Psoas muscle (tissue), 8 donors: ENCODE data around the gene AK2. TPM values are rescaled to one million over a fixed set of nuclear protein-coding genes. Genes with fewer than 3 reads are reported as not detected.
A peak's percentile ranks its signal among the peaks of the same experiment; 100 is the strongest.

ENCODE experiments used
- ATAC-seq, 4 donors: fragments of 200-7000 bp; cut with Tn5 transposase; one replicate each; pipeline ENCODE4 v1.9.1; 2020; ENCODE audit warnings: moderate library complexity in 3 of 4, mild to moderate bottlenecking in 2 of 4
- DNase-seq, 2 donors: peaks; one replicate each; pipeline ENCODE4 v3.0.0-alpha.2; 2020
- H3K27ac ChIP-seq: fragments of 200-600 bp; one replicate; pipeline ENCODE4 v1.8.0; 2022
- H3K27me3 ChIP-seq, 3 donors: fragments of 200-600 bp in 1 of 3; one replicate each; pipeline versions ENCODE4 v1.6.1 to v1.8.0; 2013 to 2022; ENCODE audit warnings: low read length in 2 of 3, mild to moderate bottlenecking in 2 of 3, moderate library complexity in 1 of 3; ENCODE audit not compliant: insufficient read depth in 3 of 3
- H3K36me3 ChIP-seq, 2 donors: fragments of 200-600 bp in 1 of 2; one replicate each; pipeline versions ENCODE4 v1.6.1 to v1.8.0; 2013 to 2022; ENCODE audit warnings: low read depth in 1 of 2, mild to moderate bottlenecking in 1 of 2, moderate library complexity in 1 of 2; ENCODE audit not compliant: insufficient read depth in 1 of 2
- H3K4me1 ChIP-seq: fragments of 200-600 bp; one replicate; pipeline ENCODE4 v1.8.0; 2022
- H3K4me3 ChIP-seq: fragments of 200-600 bp; one replicate; pipeline ENCODE4 v1.8.0; 2022; ENCODE audit warnings: mild to moderate bottlenecking
- H3K9me3 ChIP-seq: fragments of 200-600 bp; one replicate; pipeline ENCODE4 v1.8.0; 2022
- CTCF ChIP-seq: fragments of 200-600 bp; IDR thresholded peaks from one replicate; pipeline ENCODE4 v1.8.0; 2022; ENCODE audit warnings: antibody characterized with exemption
- WGBS, 3 donors: extraction: QIAGEN DNeasy Blood & Tissue Kit; methylation state at CpG; one replicate each; pipeline versions ENCODE4 v1.1.6 to v1.1.7; 2013; 5-methylcytosine and 5-hydroxymethylcytosine counted together
- intact Hi-C, 2 donors: fragments of 100-400 bp; cut with DNase I; formaldehyde crosslinking; loops; one replicate each; pipeline versions ENCODE4 v1.11.0 to v1.14.2; 2022
- polyA plus RNA-seq, 3 donors: library from polyadenylated mRNA; stranded (reverse); fragments of 200-250 nt; gene quantifications; one replicate each; pipeline ENCODE4 v1.2.3, GENCODE V29; 2013
- total RNA-seq, 4 donors: library from RNA; stranded (reverse); fragmentation: NEBNext Ultra II Directional in 2 of 4; extraction: Animal tissue kit (Norgen Biotek cat#: 25700) in 2 of 4; gene quantifications; one replicate each; pipeline versions ENCODE4 v1.2.1 to v1.2.4, GENCODE V29; 2021 to 2023
- donor health status: healthy with polysubstance abuse.
- donor health status: DM: no; HTN: no; CAD: no; lungs with moderate emphysema.
- donor health status: Bipolar disorder and iron deficiency.
- donor health status: healthy.
- donor health status: DM: yes; HTN: yes; CAD: no.
- donor health status: DM: no; HTN: no; CAD: no.
- donor health status: DM: no; HTN: no; CAD: no.
- donor health status: DM: yes; HTN: yes; CAD: no.

The AK2 gene
- total and polyA plus RNA-seq, 7 donors, result 108 to 270 (median 152) TPM

GRCh38 chr1:33045246-33045645 is 8.6 kb upstream of the AK2 start:
- Histone ChIP-seq H3K9me3 (no peaks in the 10 kb centered on the region), H3K4me1 (peaks cover 10% of the 10 kb centered on the region), H3K4me3 (no peak overlapping the region), H3K36me3 (no peaks in the 10 kb centered on the region), H3K27ac (no peak overlapping the region), H3K27me3 (no peaks in the 10 kb centered on the region)
- no peak for TF ChIP-seq CTCF
- intact Hi-C loops, result no loop called here
- ATAC-seq, result peak in 3 of 4 donors; percentile 41 to 58 (median 46)
- no peak for DNase-seq
- WGBS, 3 donors, result 22 to 50% (median 45%) methylated on average over 2 of the region's 2 CpGs

- H3K9me3 ChIP-seq, result no peaks in the 10 kb centered on the region
- peaks cover 10% of the 10 kb centered on the region for H3K4me1 ChIP-seq
- H3K36me3 ChIP-seq, result no peaks in the 10 kb centered on the region
- no peak for TF ChIP-seq CTCF
- H3K27me3 ChIP-seq, result no peaks in the 10 kb centered on the region
- WGBS, 3 donors, result 55 to 58% (median 57%) methylated on average over 8 of the region's 8 CpGs
- ATAC-seq (peak in 3 of 4 donors; percentile 29 to 46 (median 45)), DNase-seq (no peak)
- intact Hi-C loops, result no loop called here
- H3K27ac ChIP-seq, result peak overlapping the region; percentile 53
- H3K4me3 ChIP-seq, result no peak overlapping the region
Measured at GRCh38 chr1:33043267-33044092, 6.8 kb upstream of the AK2 start.

GRCh38 chr1:33042831-33043230 is 6.1 kb upstream of the AK2 start:
- no peaks in the 10 kb centered on the region for H3K9me3 ChIP-seq
- no peak for TF ChIP-seq CTCF
- 61 to 91% (median 88%) methylated on average over 1 of the region's 1 CpG for WGBS, 3 donors
- intact Hi-C loops, result no loop called here
- no peak overlapping the region for H3K27ac ChIP-seq
- DNase-seq (no peak), ATAC-seq (no peak)
- H3K4me1 ChIP-seq, result peaks cover 10% of the 10 kb centered on the region
- no peaks in the 10 kb centered on the region for H3K27me3 ChIP-seq
- H3K4me3 ChIP-seq, result no peak overlapping the region
- no peaks in the 10 kb centered on the region for H3K36me3 ChIP-seq

GRCh38 chr1:33041026-33041425 is 4.3 kb upstream of the AK2 start:
- WGBS, 3 donors, result 82 to 96% (median 94%) methylated on average over 1 of the region's 1 CpG
- intact Hi-C loops, result no loop called here
- Histone ChIP-seq H3K4me1 (peaks cover 12% of the 10 kb centered on the region), H3K36me3 (no peaks in the 10 kb centered on the region), H3K27ac (no peak overlapping the region), H3K27me3 (no peaks in the 10 kb centered on the region), H3K4me3 (no peak overlapping the region), H3K9me3 (no peaks in the 10 kb centered on the region)
- no peak for ATAC-seq
- no peak for TF ChIP-seq CTCF
- no peak for DNase-seq
